OCI-LY1 (cell line): ENCODE data around the gene CHST11.

Experiments used
- CTCF ChIP-seq: fragments of 200-600 bp; sonication (generic), shearing (Covaris generic); IDR thresholded peaks from 2 replicates; pipeline ENCODE4 v1.5.1; 2017; ENCODE audit warnings: mild to moderate bottlenecking, antibody characterized with exemption, low read length, moderate library complexity, mixed read lengths
- EZH2 ChIP-seq: fragments of 200-600 bp; sonication (generic), shearing (Covaris generic); IDR thresholded peaks from 2 replicates; pipeline ENCODE4 v1.8.0; 2017; ENCODE audit warnings: borderline replicate concordance, mixed run types, mild to moderate bottlenecking, antibody characterized with exemption, low read length, moderate library complexity, mixed read lengths

GRCh38 chr12:104575442-104576186 lies 118.9 kb downstream of the CHST11 start:
- no peak for TF ChIP-seq CTCF
- TF ChIP-seq EZH2, result no peak
